Testis (tissue), 2 donors: ENCODE measurements around the gene RXFP3.

Experiments
- POLR2A ChIP-seq: fragments of 450-650 bp; IDR thresholded peaks from one replicate; pipeline ENCODE4 v1.6.1; 2017; ENCODE audit warnings: antibody characterized with exemption, mild to moderate bottlenecking, moderate library complexity
- TF ChIP-seq, protein P1 (sequence below), 3 experiments: fragments of 450-650 bp in 2 of 3; fragments of 200-600 bp in 1 of 3; sonication (generic) in 1 of 3; IDR thresholded peaks; one replicate each; pipeline ENCODE4 v1.5.1; 2016 to 2019; ENCODE audit warnings: antibody characterized with exemption in 3 of 3, mild to moderate bottlenecking in 2 of 3, moderate library complexity in 1 of 3

DNA sequence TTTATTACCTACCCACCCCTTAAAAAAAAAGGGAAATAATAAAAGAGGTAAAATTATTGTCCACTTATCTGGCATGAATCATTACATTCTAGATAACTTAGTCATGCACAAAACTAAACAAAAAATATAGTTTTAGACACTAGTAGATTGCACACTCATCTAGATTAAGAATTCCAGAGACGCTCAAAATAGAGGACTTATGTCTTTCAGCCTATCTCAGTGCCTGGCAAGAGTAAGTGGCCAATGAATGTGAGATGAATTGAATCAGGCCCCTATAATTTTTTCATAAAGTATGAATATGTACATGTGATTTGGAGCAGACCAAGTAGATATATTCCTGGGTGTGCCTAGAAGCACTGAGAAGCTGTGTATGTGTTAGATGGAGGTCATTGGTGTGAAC, 2.0 kb upstream of the RXFP3 start:
- TF ChIP-seq, protein P1, sequence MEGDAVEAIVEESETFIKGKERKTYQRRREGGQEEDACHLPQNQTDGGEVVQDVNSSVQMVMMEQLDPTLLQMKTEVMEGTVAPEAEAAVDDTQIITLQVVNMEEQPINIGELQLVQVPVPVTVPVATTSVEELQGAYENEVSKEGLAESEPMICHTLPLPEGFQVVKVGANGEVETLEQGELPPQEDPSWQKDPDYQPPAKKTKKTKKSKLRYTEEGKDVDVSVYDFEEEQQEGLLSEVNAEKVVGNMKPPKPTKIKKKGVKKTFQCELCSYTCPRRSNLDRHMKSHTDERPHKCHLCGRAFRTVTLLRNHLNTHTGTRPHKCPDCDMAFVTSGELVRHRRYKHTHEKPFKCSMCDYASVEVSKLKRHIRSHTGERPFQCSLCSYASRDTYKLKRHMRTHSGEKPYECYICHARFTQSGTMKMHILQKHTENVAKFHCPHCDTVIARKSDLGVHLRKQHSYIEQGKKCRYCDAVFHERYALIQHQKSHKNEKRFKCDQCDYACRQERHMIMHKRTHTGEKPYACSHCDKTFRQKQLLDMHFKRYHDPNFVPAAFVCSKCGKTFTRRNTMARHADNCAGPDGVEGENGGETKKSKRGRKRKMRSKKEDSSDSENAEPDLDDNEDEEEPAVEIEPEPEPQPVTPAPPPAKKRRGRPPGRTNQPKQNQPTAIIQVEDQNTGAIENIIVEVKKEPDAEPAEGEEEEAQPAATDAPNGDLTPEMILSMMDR (IDR thresholded peaks at IDR 0.05) = no peak
- no peak for TF ChIP-seq POLR2A
